IPS-15b (cell line): ENCODE data around the gene THRAP3.
"Not testable (repeated sequence)": the region's sequence is repeated elsewhere in the genome, so short reads cannot be mapped to it uniquely, and the experiment has no call there.

Experiments used
- H3K27me3 ChIP-seq: one replicate; pipeline ENCODE4 v1.6.1; 2013; ENCODE audit warnings: low read length; ENCODE audit not compliant: control insufficient read depth, insufficient read depth
- H3K36me3 ChIP-seq: one replicate; pipeline ENCODE4 v1.6.1; 2013; ENCODE audit warnings: low read length; ENCODE audit not compliant: control insufficient read depth, insufficient read depth
- H3K4me1 ChIP-seq: one replicate; pipeline ENCODE4 v1.6.1; 2013; ENCODE audit warnings: mild to moderate bottlenecking, low read length; ENCODE audit not compliant: control insufficient read depth, insufficient read depth
- H3K4me3 ChIP-seq: one replicate; pipeline ENCODE4 v1.5.1; 2013; ENCODE audit warnings: low read depth, low read length
- H3K9ac ChIP-seq: one replicate; pipeline ENCODE4 v1.6.1; 2013; ENCODE audit warnings: low read depth, mild to moderate bottlenecking, low read length
- H3K9me3 ChIP-seq: one replicate; pipeline ENCODE4 v1.6.1; 2013; ENCODE audit warnings: mild to moderate bottlenecking, low read length; ENCODE audit not compliant: control insufficient read depth, insufficient read depth

Gene THRAP3

GRCh38 chr1:36212782-36213181 is 11.5 kb upstream of the THRAP3 start:
- Histone ChIP-seq H3K27me3 (no peaks in the 10 kb centered on the region), H3K9me3 (no peaks in the 10 kb centered on the region), H3K4me3 (no peak overlapping the region), H3K4me1 (no peaks in the 10 kb centered on the region), H3K9ac (no peak overlapping the region), H3K36me3 (no peaks in the 10 kb centered on the region)

- Histone ChIP-seq H3K36me3 (no peaks in the 10 kb centered on the region), H3K4me3 (no peak overlapping the region), H3K27me3 (no peaks in the 10 kb centered on the region), H3K9ac (no peak overlapping the region), H3K9me3 (no peaks in the 10 kb centered on the region), H3K4me1 (no peaks in the 10 kb centered on the region)
Measured at GRCh38 chr1:36217670-36218069, 6.6 kb upstream of the THRAP3 start.

GRCh38 chr1:36221901-36222300 is 2.3 kb upstream of the THRAP3 start:
- H3K4me3 ChIP-seq, H3K9ac ChIP-seq, H3K36me3 ChIP-seq, H3K9me3 ChIP-seq, H3K27me3 ChIP-seq, H3K4me1 ChIP-seq: not testable (repeated sequence)

- Histone ChIP-seq H3K36me3 (peaks cover 3% of the 10 kb centered on the region), H3K4me1 (peaks cover 6% of the 10 kb centered on the region), H3K9ac (no peak overlapping the region), H3K4me3 (peak overlapping the region; percentile 81), H3K9me3 (no peaks in the 10 kb centered on the region), H3K27me3 (no peaks in the 10 kb centered on the region)
Measured at GRCh38 chr1:36222481-36223380, 1.5 kb upstream of the THRAP3 start.

- Histone ChIP-seq H3K27me3 (no peaks in the 10 kb centered on the region), H3K4me1 (peaks cover 6% of the 10 kb centered on the region), H3K4me3 (peak overlapping the region; percentile 81), H3K36me3 (peaks cover 3% of the 10 kb centered on the region), H3K9ac (peak overlapping the region; percentile 89), H3K9me3 (no peaks in the 10 kb centered on the region)
Measured at GRCh38 chr1:36223381-36223995, 755 bp upstream of the THRAP3 start.

GRCh38 chr1:36224537-36225282 is 467 bp downstream of the THRAP3 start:
- Histone ChIP-seq H3K27me3 (no peaks in the 10 kb centered on the region), H3K4me3 (peak overlapping the region; percentile 95), H3K9ac (peak overlapping the region; percentile 97), H3K4me1 (peaks cover 6% of the 10 kb centered on the region), H3K9me3 (no peaks in the 10 kb centered on the region), H3K36me3 (peaks cover 3% of the 10 kb centered on the region)

GRCh38 chr1:36225283-36225899 is 1.1 kb downstream of the THRAP3 start:
- Histone ChIP-seq H3K4me1 (peaks cover 6% of the 10 kb centered on the region), H3K9me3 (no peaks in the 10 kb centered on the region), H3K36me3 (peaks cover 3% of the 10 kb centered on the region), H3K9ac (peak overlapping the region; percentile 97), H3K4me3 (peak overlapping the region; percentile 95), H3K27me3 (no peaks in the 10 kb centered on the region)

GRCh38 chr1:36230279-36230678 is 6.0 kb downstream of the THRAP3 start:
- not testable (repeated sequence) for H3K27me3 ChIP-seq, H3K4me1 ChIP-seq, H3K36me3 ChIP-seq, H3K9me3 ChIP-seq, H3K9ac ChIP-seq, H3K4me3 ChIP-seq

- Histone ChIP-seq H3K27me3 (no peaks in the 10 kb centered on the region), H3K4me3 (no peak overlapping the region), H3K4me1 (peaks cover 8% of the 10 kb centered on the region), H3K9me3 (no peaks in the 10 kb centered on the region), H3K9ac (no peak overlapping the region), H3K36me3 (peaks cover 5% of the 10 kb centered on the region)
Measured at GRCh38 chr1:36231191-36231590, 6.9 kb downstream of the THRAP3 start.

- peaks cover 5% of the 10 kb centered on the region for H3K36me3 ChIP-seq
- peaks cover 6% of the 10 kb centered on the region for H3K4me1 ChIP-seq
Measured at GRCh38 chr1:36232212-36233095, 8.2 kb downstream of the THRAP3 start.

GRCh38 chr1:36236302-36236701 is 12.1 kb downstream of the THRAP3 start:
- Histone ChIP-seq H3K36me3 (peaks cover 5% of the 10 kb centered on the region), H3K4me3 (no peak overlapping the region), H3K9ac (no peak overlapping the region), H3K27me3 (no peaks in the 10 kb centered on the region), H3K4me1 (peaks cover 4% of the 10 kb centered on the region), H3K9me3 (no peaks in the 10 kb centered on the region)

More at GRCh38 chr1:36232212-36233095, 8.2 kb downstream of the THRAP3 start:
- Histone ChIP-seq H3K4me3 (no peak overlapping the region), H3K9me3 (no peaks in the 10 kb centered on the region), H3K27me3 (no peaks in the 10 kb centered on the region), H3K9ac (no peak overlapping the region)
